GM12878 (cell line): ENCODE results near the gene GPER1. TPM values are rescaled to one million over a fixed set of nuclear protein-coding genes. Genes with fewer than 3 reads are reported as not detected.
A peak's percentile ranks its signal among the peaks of the same experiment; 100 is the strongest.

Experiments used
- BHLHE40 ChIP-seq, 2 experiments: fragments of 450-650 bp in 1 of 2; IDR thresholded peaks; 2 replicates each; pipeline ENCODE4 v1.6.1; 2011 to 2017; ENCODE audit warnings: low read depth in 2 of 2, borderline replicate concordance in 1 of 2, improper control_type of control experiment in 1 of 2, low read length in 1 of 2, mild to moderate bottlenecking in 1 of 2
- ELK1 ChIP-seq: IDR thresholded peaks from 2 replicates; pipeline ENCODE4 v1.6.1; 2012; ENCODE audit warnings: low read depth, low read length, improper control_type of control experiment
- IKZF2 ChIP-seq, 2 experiments: fragments of 450-650 bp; IDR thresholded peaks; 2 replicates each; pipeline ENCODE4 v1.6.1; 2017; ENCODE audit warnings: mild to moderate bottlenecking in 2 of 2, moderate library complexity in 2 of 2
- MLLT1 ChIP-seq: fragments of 450-650 bp; IDR thresholded peaks from 2 replicates; pipeline ENCODE4 v1.6.1; 2016; ENCODE audit warnings: mild to moderate bottlenecking
- NR2F1 ChIP-seq: fragments of 450-650 bp; conservative IDR thresholded peaks from 2 replicates; pipeline ENCODE4 v1.6.1; 2017; ENCODE audit warnings: mild to moderate bottlenecking
- POLR2AphosphoS5 ChIP-seq: IDR thresholded peaks from 2 replicates; pipeline ENCODE4 v1.6.1; 2011; ENCODE audit warnings: mild to moderate bottlenecking, low read length, inconsistent platforms
- RBBP5 ChIP-seq: fragments of 200-600 bp; sonication (generic); conservative IDR thresholded peaks from 2 replicates; pipeline ENCODE4 v1.6.1; 2016
- RUNX3 ChIP-seq: IDR thresholded peaks from 2 replicates; pipeline ENCODE4 v1.6.1; 2012; ENCODE audit warnings: low read length, inconsistent platforms
- TCF7 ChIP-seq: IDR thresholded peaks from 2 replicates; pipeline ENCODE4 v1.6.1; 2014; ENCODE audit warnings: antibody characterized with exemption, borderline replicate concordance
- USF1 ChIP-seq: IDR thresholded peaks from 2 replicates; pipeline ENCODE4 v1.6.1; 2011; ENCODE audit warnings: borderline replicate concordance, low read depth, mild to moderate bottlenecking, moderate library complexity, mixed read lengths, low read length; ENCODE audit not compliant: insufficient read depth; ENCODE audit errors: extremely low read length
- YBX1 ChIP-seq: fragments of 450-650 bp; IDR thresholded peaks from 2 replicates; pipeline ENCODE4 v1.6.1; 2016; ENCODE audit warnings: antibody characterized with exemption
- ZNF207 ChIP-seq: fragments of 450-650 bp; IDR thresholded peaks from 2 replicates; pipeline ENCODE4 v1.6.1; 2014; ENCODE audit warnings: antibody characterized with exemption, mild to moderate bottlenecking, borderline replicate concordance
- ZNF687 ChIP-seq: fragments of 450-650 bp; IDR thresholded peaks from 2 replicates; pipeline ENCODE4 v1.6.1; 2017; ENCODE audit warnings: mild to moderate bottlenecking, moderate library complexity
- polyA plus RNA-seq, 11 experiments: library from polyadenylated mRNA; depleted of rRNA in 4 of 11; unstranded in 6 of 11; stranded (reverse) in 5 of 11; fragments of >200 nt; fragmentation: Nextera tagmentation in 4 of 11; fragmentation: Illumina TruSeq in 1 of 11; extraction: Ambion mirVana in 4 of 11; extraction: Trizol in 1 of 11; gene quantifications; 1 replicate in 1 of 11; 2 replicates in 10 of 11; pipeline versions ENCODE4 v1.2.1 to v1.2.3, GENCODE V29; 2011 to 2016; ENCODE audit warnings: inconsistent platforms in 2 of 11, missing spikeins in 2 of 11, low read depth in 1 of 11
- total RNA-seq, 4 experiments: library from RNA; depleted of rRNA in 3 of 4; stranded (reverse); fragments of >200 nt in 3 of 4; fragmentation: Illumina TruSeq in 1 of 4; extraction: Trizol in 1 of 4; gene quantifications; 2 replicates each; pipeline versions ENCODE4 v1.2.1 to v1.2.3, GENCODE V29; 2013 to 2021
- TF ChIP-seq, protein P1 (sequence below): fragments of 450-650 bp; IDR thresholded peaks from 2 replicates; pipeline ENCODE4 v1.6.1; 2017; ENCODE audit warnings: mild to moderate bottlenecking, moderate library complexity

The GPER1 gene
- total and polyA plus RNA-seq, 10 of the 15 experiments (the other 5 are each of a cell fraction or from before 2014, with no cell fraction given) = 0.03 to 6.5 (median 2.6) TPM

DNA sequence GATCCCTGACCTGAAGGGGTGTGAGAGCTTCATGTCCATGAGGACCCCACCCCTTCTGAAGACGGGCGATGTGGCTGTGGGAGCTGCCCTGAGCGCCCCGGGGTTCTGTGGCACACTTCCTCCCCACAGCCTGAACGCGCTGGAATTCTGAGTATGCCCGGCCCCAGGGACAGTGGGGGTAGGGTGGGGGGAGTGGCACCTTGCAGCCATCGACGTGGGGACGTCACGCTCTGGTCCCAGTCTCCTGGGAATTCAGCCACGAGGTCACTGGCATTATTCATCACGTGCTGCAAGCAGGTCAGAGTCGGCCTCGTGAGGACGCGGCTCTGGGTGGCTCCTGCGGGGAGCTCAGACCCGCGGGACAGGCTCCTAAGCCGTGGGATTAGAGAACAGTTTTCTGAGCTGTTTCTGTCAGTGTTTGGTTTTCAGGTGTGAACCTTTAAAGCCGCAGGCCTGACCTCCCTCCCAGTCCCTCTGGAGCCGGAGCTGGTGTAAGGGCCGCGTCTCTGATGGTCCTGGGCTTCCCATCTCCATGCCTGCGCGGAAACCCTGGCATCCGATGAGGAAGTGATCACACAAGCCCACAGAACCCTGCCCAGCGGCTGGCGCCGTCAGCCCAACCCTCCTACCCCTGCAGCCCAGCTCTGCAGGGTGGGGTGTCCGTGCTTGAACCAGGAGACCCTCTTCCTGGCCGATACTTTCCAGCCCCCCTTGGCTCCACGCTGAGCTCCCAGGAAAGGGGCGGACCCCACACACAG, 27.4 kb upstream of the GPER1 start (continued):
- TF ChIP-seq IKZF2 (IDR thresholded peaks at IDR 0.05) = peak in 1 of 2 experiments; percentile 48; a peak in 2 of 4 replicates
- peak; percentile 65 for TF ChIP-seq USF1
- TF ChIP-seq ELK1 = no peak
- peak; percentile 36; the same call in 1 of the 2 replicates for TF ChIP-seq MLLT1
- 0 out of 2 replicates have a peak, but pooled peaks have one; percentile 17 for TF ChIP-seq NR2F1
- peak; percentile 38 for TF ChIP-seq RUNX3
- TF ChIP-seq, protein P1, sequence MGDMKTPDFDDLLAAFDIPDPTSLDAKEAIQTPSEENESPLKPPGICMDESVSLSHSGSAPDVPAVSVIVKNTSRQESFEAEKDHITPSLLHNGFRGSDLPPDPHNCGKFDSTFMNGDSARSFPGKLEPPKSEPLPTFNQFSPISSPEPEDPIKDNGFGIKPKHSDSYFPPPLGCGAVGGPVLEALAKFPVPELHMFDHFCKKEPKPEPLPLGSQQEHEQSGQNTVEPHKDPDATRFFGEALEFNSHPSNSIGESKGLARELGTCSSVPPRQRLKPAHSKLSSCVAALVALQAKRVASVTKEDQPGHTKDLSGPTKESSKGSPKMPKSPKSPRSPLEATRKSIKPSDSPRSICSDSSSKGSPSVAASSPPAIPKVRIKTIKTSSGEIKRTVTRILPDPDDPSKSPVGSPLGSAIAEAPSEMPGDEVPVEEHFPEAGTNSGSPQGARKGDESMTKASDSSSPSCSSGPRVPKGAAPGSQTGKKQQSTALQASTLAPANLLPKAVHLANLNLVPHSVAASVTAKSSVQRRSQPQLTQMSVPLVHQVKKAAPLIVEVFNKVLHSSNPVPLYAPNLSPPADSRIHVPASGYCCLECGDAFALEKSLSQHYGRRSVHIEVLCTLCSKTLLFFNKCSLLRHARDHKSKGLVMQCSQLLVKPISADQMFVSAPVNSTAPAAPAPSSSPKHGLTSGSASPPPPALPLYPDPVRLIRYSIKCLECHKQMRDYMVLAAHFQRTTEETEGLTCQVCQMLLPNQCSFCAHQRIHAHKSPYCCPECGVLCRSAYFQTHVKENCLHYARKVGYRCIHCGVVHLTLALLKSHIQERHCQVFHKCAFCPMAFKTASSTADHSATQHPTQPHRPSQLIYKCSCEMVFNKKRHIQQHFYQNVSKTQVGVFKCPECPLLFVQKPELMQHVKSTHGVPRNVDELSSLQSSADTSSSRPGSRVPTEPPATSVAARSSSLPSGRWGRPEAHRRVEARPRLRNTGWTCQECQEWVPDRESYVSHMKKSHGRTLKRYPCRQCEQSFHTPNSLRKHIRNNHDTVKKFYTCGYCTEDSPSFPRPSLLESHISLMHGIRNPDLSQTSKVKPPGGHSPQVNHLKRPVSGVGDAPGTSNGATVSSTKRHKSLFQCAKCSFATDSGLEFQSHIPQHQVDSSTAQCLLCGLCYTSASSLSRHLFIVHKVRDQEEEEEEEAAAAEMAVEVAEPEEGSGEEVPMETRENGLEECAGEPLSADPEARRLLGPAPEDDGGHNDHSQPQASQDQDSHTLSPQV = peak; percentile 51; the same call in 1 of the 2 replicates
- no peak for TF ChIP-seq TCF7
- TF ChIP-seq ZNF687 = peak; percentile 96
- no peak for TF ChIP-seq ZNF207
- 0 out of 2 replicates have a peak, but pooled peaks have one; percentile 9 for TF ChIP-seq POLR2AphosphoS5
- TF ChIP-seq YBX1 = no peak
- no peak for TF ChIP-seq RBBP5
- peak; percentile 85 to 89 for TF ChIP-seq BHLHE40 (IDR thresholded peaks at IDR 0.05; ENCODE audit: borderline replicate concordance in 1 of 2, low read depth in 2 of 2, low read length in 1 of 2)
- TF ChIP-seq, all 136 proteins: peak for 18
